Endodermal cell (in vitro differentiated cells): ENCODE measurements around the gene MRPL40. TPM values are rescaled to one million over a fixed set of nuclear protein-coding genes. Genes with fewer than 3 reads are reported as not detected.

Experiments used
- DNase-seq: peaks from one replicate; pipeline ENCODE4 v3.0.0-alpha.2; 2017
- H3K27ac ChIP-seq: 2 replicates; pipeline ENCODE4 v1.5.1; 2013; ENCODE audit warnings: mild to moderate bottlenecking, low read depth, low read length, moderate library complexity
- H3K27me3 ChIP-seq: 2 replicates; pipeline ENCODE4 v1.6.1; 2013; ENCODE audit warnings: mild to moderate bottlenecking, low read length, moderate library complexity; ENCODE audit not compliant: insufficient read depth, control insufficient read depth, poor library complexity, severe bottlenecking
- H3K36me3 ChIP-seq: 2 replicates; pipeline ENCODE4 v1.7.0; 2013; ENCODE audit warnings: mild to moderate bottlenecking, low read length, moderate library complexity; ENCODE audit not compliant: control insufficient read depth, insufficient read depth
- H3K4me1 ChIP-seq: one replicate; pipeline ENCODE4 v1.7.0; 2013; ENCODE audit warnings: low read length; ENCODE audit not compliant: control insufficient read depth, insufficient read depth
- H3K4me3 ChIP-seq: 2 replicates; pipeline ENCODE4 v1.5.1; 2013; ENCODE audit warnings: mild to moderate bottlenecking, low read length, moderate library complexity
- H3K9ac ChIP-seq: 2 replicates; pipeline ENCODE4 v1.6.1; 2013; ENCODE audit warnings: mild to moderate bottlenecking, low read length, moderate library complexity; ENCODE audit not compliant: poor library complexity, severe bottlenecking; ENCODE audit errors: extremely low read depth
- H3K9me3 ChIP-seq: 2 replicates; pipeline ENCODE4 v1.6.1; 2013; ENCODE audit warnings: mild to moderate bottlenecking, low read length, moderate library complexity; ENCODE audit not compliant: control insufficient read depth
- H3K27ac Mint-ChIP-seq: 2 replicates; pipeline ENCODE4 v1.8.0; 2020; ENCODE audit warnings: mixed read lengths
- H3K27me3 Mint-ChIP-seq: 2 replicates; pipeline ENCODE4 v1.8.0; 2021; ENCODE audit warnings: mild to moderate bottlenecking, mixed read lengths; ENCODE audit not compliant: insufficient read depth
- H3K36me3 Mint-ChIP-seq: 2 replicates; pipeline ENCODE4 v1.8.0; 2020; ENCODE audit warnings: low read depth, mixed read lengths
- H3K4me1 Mint-ChIP-seq: 2 replicates; pipeline ENCODE4 v1.8.0; 2020; ENCODE audit warnings: mixed read lengths
- H3K4me3 Mint-ChIP-seq: 2 replicates; pipeline ENCODE4 v1.8.0; 2020; ENCODE audit warnings: mild to moderate bottlenecking, moderate library complexity, mixed read lengths
- H3K9me3 Mint-ChIP-seq: 2 replicates; pipeline ENCODE4 v1.8.0; 2020; ENCODE audit warnings: mild to moderate bottlenecking, mixed read lengths
- WGBS, 2 experiments: methylation state at CpG; one replicate each; pipeline versions ENCODE4 v1.1.5 to v1.1.7; 2013; ENCODE audit warnings: missing lambda C conversion rate in 2 of 2, mixed read lengths in 1 of 2; ENCODE audit not compliant: insufficient coverage in 1 of 2, insufficient read length in 1 of 2; 5-methylcytosine and 5-hydroxymethylcytosine counted together
- total RNA-seq, 2 donors: library from RNA; stranded (reverse); fragmentation: NEBNext Ultra II Directional in 1 of 2; extraction: Animal tissue kit (Norgen Biotek cat#: 25700) in 1 of 2; gene quantifications; 2 replicates in 1 of 2; 3 replicates in 1 of 2; pipeline ENCODE4 v1.2.1, GENCODE V29; 2021
- TF ChIP-seq, protein P1 (sequence below): fragments of 200-600 bp; sonication (generic); conservative IDR thresholded peaks from 2 replicates; pipeline ENCODE4 v1.5.0; 2021; ENCODE audit warnings: antibody characterized with exemption, mild to moderate bottlenecking

Gene MRPL40
- total RNA-seq, 2 donors from 2014 or later, result 20.3 to 26.5 TPM

DNA sequence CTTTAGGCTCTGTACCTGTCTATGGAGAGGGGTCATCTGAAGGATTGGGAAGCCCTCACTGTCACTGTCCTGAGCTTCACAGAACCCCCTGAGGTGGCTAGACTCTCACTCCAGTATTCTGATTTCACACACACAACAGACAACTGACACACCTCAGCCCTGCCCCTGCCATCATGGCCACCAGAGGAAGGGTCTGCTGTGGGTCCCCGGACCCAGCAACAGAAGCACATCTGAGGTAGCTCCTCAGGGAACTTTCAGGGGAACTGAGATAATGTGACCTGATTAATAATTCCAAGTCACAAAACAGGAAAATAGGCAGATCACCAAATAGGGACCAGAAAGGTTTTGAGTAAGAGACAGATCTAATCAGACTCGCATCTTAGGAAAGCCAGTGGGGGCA, 22.7 kb downstream of the MRPL40 start:
- Histone ChIP-seq H3K4me1 (no peaks in the 10 kb centered on the region), H3K36me3 (peaks cover 92% of the 10 kb centered on the region), H3K4me3 (no peak overlapping the region), H3K27me3 (no peaks in the 10 kb centered on the region), H3K27ac (no peak overlapping the region), H3K9ac (no peak overlapping the region), H3K9me3 (no peaks in the 10 kb centered on the region)
- DNase-seq, result no peak
- no peak overlapping the region for H3K4me3 Mint-ChIP-seq
- H3K9me3 Mint-ChIP-seq, result no peaks in the 10 kb centered on the region
- no peaks in the 10 kb centered on the region for H3K4me1 Mint-ChIP-seq
- H3K36me3 Mint-ChIP-seq, result peaks cover 84% of the 10 kb centered on the region
- TF ChIP-seq, protein P1, sequence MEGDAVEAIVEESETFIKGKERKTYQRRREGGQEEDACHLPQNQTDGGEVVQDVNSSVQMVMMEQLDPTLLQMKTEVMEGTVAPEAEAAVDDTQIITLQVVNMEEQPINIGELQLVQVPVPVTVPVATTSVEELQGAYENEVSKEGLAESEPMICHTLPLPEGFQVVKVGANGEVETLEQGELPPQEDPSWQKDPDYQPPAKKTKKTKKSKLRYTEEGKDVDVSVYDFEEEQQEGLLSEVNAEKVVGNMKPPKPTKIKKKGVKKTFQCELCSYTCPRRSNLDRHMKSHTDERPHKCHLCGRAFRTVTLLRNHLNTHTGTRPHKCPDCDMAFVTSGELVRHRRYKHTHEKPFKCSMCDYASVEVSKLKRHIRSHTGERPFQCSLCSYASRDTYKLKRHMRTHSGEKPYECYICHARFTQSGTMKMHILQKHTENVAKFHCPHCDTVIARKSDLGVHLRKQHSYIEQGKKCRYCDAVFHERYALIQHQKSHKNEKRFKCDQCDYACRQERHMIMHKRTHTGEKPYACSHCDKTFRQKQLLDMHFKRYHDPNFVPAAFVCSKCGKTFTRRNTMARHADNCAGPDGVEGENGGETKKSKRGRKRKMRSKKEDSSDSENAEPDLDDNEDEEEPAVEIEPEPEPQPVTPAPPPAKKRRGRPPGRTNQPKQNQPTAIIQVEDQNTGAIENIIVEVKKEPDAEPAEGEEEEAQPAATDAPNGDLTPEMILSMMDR, result no peak
- H3K27ac Mint-ChIP-seq, result no peak overlapping the region
- 90 to 100% methylated on average over 2 of the region's 2 CpGs for WGBS, 2 experiments
- no peaks in the 10 kb centered on the region for H3K27me3 Mint-ChIP-seq

DNA sequence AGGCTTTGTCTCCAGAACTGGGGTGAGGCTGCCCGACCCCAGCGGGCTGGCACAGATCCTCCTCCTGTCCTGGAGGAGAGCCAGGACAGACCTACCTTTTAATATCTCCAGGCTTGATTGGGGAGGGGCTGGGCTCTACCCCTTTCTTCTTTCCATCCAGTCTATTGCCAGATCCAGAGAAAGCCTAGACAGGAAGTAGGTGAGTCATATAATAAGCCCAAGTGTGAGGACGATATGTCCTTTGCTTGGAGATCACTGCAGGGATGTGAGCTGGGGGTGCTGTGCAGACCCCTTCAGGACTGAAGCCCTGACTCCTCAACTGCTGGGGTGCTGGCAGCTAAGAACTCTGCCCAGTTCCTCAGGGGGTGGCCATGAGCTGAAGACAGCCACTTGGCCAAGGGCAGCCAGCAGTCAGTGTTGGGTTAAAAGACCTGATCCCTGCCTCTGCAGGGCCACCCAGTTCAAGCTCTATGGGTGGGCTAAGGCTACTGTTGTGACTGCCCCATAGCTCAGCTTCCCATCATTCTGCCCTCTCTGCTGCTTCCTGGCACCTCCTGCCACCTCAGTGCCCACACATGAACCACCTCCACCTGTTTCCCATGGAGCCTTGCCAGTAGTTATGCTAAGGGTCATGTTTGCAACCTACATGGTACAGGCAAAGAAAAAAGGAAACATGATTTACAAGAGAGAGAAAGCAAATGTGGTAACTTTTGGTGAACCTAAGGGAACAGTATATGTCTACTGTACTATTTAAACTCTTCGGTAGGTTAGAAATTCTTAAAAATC, 23.4 kb downstream of the MRPL40 start:
- Mint-ChIP-seq H3K36me3 (peaks cover 83% of the 10 kb centered on the region), H3K9me3 (no peaks in the 10 kb centered on the region), H3K27me3 (no peaks in the 10 kb centered on the region), H3K4me1 (no peaks in the 10 kb centered on the region), H3K27ac (no peak overlapping the region), H3K4me3 (no peak overlapping the region)
- TF ChIP-seq, protein P1, result no peak
- Histone ChIP-seq H3K4me3 (no peak overlapping the region), H3K36me3 (peaks cover 92% of the 10 kb centered on the region), H3K4me1 (no peaks in the 10 kb centered on the region), H3K27me3 (no peaks in the 10 kb centered on the region), H3K9me3 (no peaks in the 10 kb centered on the region), H3K9ac (no peak overlapping the region), H3K27ac (no peak overlapping the region)
- no peak for DNase-seq
- 78 to 87% methylated on average over 2 to 4 of the region's 4 CpGs for WGBS, 2 experiments

DNA sequence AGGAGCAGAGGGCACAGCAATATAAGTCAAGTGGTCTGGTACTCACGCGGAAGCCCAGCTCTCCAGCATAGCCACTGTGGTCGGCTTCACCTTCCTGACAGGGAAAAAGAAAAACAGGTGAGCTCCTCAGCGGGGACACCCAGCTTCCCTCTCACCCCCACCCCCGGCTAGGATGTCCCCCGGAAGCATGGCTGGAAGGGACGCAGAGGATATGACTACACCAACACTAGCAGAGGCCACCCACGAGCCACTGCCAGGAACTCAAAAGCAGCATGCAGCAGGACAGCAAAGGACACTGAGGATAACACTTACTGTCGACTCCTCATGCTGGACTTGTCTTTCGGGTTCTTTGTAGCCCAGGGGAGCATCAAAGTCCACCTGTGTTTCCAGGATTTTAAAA, 24.2 kb downstream of the MRPL40 start:
- DNase-seq, result no peak
- Histone ChIP-seq H3K9me3 (no peaks in the 10 kb centered on the region), H3K36me3 (peaks cover 92% of the 10 kb centered on the region), H3K27me3 (no peaks in the 10 kb centered on the region), H3K9ac (no peak overlapping the region), H3K27ac (no peak overlapping the region), H3K4me1 (no peaks in the 10 kb centered on the region), H3K4me3 (no peak overlapping the region)
- H3K27ac Mint-ChIP-seq, result no peak overlapping the region
- H3K4me3 Mint-ChIP-seq, result no peak overlapping the region
- peaks cover 84% of the 10 kb centered on the region for H3K36me3 Mint-ChIP-seq
- no peaks in the 10 kb centered on the region for H3K27me3 Mint-ChIP-seq
- H3K9me3 Mint-ChIP-seq, result no peaks in the 10 kb centered on the region
- H3K4me1 Mint-ChIP-seq, result no peaks in the 10 kb centered on the region
- TF ChIP-seq, protein P1, result no peak
- WGBS, 2 experiments, result 93 to 100% methylated on average over 6 to 10 of the region's 10 CpGs
